PC-3 (cell line): Measurements from ENCODE around the gene HKDC1.

Experiments used
- CTCF ChIP-seq: fragments of 300-600 bp; sonication (generic); conservative IDR thresholded peaks from 2 replicates; pipeline ENCODE4 v1.5.1; 2017; ENCODE audit warnings: antibody characterized with exemption, low read depth, mild to moderate bottlenecking, low read length
- EZH2 ChIP-seq: fragments of 300-600 bp; sonication (generic); IDR thresholded peaks from one replicate; pipeline ENCODE4 v1.6.1; 2017; ENCODE audit warnings: antibody characterized with exemption, mild to moderate bottlenecking, low read length; ENCODE audit not compliant: unreplicated experiment
- EZH2phosphoT487 ChIP-seq: fragments of 300-600 bp; sonication (generic); IDR thresholded peaks from 2 replicates; pipeline ENCODE4 v1.6.1; 2018; ENCODE audit warnings: mild to moderate bottlenecking, antibody characterized with exemption, low read length, borderline replicate concordance

DNA sequence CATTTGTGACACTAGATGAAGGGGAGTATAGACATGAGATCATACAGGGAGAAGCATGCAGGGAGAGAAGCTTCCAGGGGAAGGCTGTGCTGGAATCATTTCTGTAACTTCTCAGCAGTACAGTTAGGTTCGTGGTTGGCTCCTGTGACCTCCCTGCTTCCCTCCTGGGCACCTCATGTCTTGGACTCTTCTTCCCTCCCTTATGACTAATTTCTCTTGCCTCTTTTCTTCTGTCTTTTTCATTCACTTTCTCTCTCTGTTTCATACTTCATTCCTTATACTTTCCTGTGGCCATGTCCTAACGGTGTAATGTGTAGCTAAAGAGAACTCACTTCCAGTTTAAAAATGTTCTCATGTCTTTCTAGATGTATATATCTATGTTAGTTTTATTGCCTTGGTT, 19.1 kb upstream of the HKDC1 start:
- TF ChIP-seq CTCF, result no peak
- TF ChIP-seq EZH2, result no peak
- TF ChIP-seq EZH2phosphoT487, result no peak
